Measurements from ENCODE around the gene CCNY. TPM values are rescaled to one million over a fixed set of nuclear protein-coding genes. Genes with fewer than 3 reads are reported as not detected.

The CCNY gene
- total RNA-seq, 1 donor from 2014 or later, result 59.4 TPM

DNA sequence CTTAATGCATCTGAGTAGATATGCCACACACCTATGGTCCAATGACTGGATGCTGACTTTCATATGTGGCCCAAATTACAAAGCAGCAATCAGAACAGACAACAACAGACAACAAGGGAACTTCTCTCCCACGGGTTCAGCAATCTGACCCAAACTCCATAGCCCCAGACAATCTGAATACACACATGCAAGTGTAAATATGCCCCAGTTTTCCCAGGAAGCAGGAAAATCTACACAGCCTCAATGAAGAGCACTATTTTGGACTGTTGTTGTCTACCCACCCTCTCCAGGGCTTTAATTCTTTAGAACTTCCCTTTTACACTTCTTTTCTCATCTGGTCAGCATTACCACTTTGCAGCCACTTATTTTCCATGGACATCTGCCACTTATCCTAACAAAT lies 2.0 kb upstream of the CCNY start:
- Mint-ChIP-seq H3K9me3 (ENCODE audit: low read depth) (no peaks in the 10 kb centered on the region), H3K27ac (peak overlapping the region; percentile 5), H3K27me3 (no peaks in the 10 kb centered on the region), H3K36me3 (ENCODE audit: insufficient read depth) (peaks cover 6% of the 10 kb centered on the region), H3K4me3 (ENCODE audit: low read depth) (peak overlapping the region; percentile 63), H3K4me1 (ENCODE audit: low read depth) (peaks cover 25% of the 10 kb centered on the region)
- DNase-seq (ENCODE audit: low spot score, unreplicated experiment), result no peak
- no peak for TF ChIP-seq CTCF (IDR thresholded peaks at IDR 0.05; ENCODE audit: unreplicated experiment)

DNA sequence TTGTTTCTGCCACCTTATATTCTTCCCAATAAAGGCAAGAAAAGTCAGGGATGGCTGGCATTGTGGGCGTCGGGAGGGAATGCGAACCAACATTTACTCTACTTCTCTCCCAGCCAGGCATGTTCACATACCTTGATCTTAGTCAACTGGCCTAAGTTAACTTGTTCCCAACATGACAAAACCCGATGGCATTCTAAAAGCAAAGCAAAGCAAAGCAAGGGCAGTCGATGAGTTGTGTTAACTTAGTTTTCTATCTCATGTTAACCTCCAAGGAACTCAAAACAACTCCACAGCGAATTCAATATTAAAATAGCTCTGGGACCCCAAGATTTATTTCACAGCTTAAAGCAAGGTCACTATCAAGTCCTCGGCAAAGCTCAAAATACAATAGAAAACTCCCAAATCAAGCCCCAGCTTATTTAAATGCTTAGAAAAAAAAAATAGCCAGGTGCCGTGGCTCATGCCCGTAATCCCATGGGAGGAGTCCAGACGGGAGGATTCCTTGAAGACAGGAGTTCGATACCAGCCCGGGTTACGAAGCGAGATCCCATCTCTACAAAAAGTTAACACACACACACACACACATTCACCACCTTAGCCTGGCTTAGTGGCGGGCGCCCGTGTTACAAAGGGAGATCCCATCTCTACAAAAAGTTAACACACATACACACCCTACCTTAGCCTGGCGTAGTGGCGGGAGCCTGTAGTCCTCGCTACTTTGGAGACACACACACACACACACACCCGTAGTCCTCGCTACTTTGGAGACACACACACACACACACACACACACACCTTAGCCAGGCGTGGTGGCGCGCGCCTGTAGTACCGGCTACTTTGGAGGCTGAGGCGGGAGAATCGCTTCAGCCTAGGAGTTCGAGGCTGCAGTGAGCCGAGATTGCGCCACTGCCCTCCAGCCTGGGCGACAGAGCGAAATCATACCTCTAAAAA lies 901 bp upstream of the CCNY start:
- Mint-ChIP-seq H3K36me3 (ENCODE audit: insufficient read depth) (peaks cover 6% of the 10 kb centered on the region), H3K27ac (peak overlapping the region; percentile 94), H3K4me1 (ENCODE audit: low read depth) (peaks cover 23% of the 10 kb centered on the region), H3K4me3 (ENCODE audit: low read depth) (peak overlapping the region; percentile 90), H3K27me3 (no peaks in the 10 kb centered on the region), H3K9me3 (ENCODE audit: low read depth) (no peaks in the 10 kb centered on the region)
- TF ChIP-seq CTCF (IDR thresholded peaks at IDR 0.05; ENCODE audit: unreplicated experiment), result no peak
- no peak for DNase-seq (ENCODE audit: low spot score, unreplicated experiment)

DNA sequence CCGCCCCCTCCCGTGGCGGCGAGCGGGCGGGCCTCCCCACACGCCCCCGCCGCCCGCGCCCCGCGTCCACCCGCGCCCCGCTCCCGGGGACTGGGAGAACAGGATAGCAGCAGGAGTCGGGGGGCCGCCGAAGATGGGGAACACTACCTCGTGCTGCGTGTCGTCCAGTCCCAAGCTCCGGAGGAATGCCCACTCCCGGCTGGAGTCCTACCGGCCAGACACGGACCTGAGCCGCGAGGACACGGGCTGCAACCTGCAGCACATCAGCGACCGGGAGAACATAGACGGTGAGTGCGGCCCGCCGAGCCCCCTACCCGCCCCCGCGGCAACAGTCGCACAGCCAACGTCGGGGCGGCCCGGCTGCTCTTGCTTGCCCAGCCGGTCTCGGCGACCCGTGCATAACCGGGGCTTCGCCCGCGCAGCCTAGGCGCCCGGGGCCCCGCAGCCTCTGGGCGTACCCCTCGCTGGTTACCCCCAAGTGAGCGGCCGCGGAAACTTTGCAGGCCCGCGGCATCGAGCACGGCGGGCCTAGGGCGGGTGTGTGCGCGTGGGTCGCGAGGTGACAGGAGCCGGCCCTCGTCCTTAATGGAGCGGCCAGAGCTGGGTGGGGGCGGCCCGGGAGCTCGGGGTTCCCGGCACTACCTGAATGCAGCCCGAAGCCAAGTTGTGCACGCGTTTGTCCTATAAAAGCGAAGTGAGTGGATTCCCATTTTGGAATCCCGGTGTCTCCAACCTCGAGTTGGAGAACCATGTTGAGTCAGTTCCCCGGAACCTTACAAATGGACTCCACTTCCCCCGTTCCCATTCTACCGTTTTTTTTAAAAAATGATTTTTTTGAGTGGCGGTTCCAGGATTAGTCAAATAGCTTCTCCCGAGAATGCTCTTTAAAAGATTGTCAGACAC lies 863 bp downstream of the CCNY start:
- H3K27ac Mint-ChIP-seq, result peak overlapping the region; percentile 71
- no peaks in the 10 kb centered on the region for H3K27me3 Mint-ChIP-seq
- peaks cover 6% of the 10 kb centered on the region for H3K36me3 Mint-ChIP-seq (ENCODE audit: insufficient read depth)

GRCh38 chr10:35339942-35340341 lies 3.6 kb downstream of the CCNY start:
- H3K9me3 Mint-ChIP-seq (ENCODE audit: low read depth), result no peaks in the 10 kb centered on the region
- H3K36me3 Mint-ChIP-seq (ENCODE audit: insufficient read depth), result no peaks in the 10 kb centered on the region
- DNase-seq (ENCODE audit: low spot score, unreplicated experiment), result no peak
- H3K27ac Mint-ChIP-seq, result no peak overlapping the region
- no peaks in the 10 kb centered on the region for H3K27me3 Mint-ChIP-seq
- TF ChIP-seq CTCF (IDR thresholded peaks at IDR 0.05; ENCODE audit: unreplicated experiment), result no peak
- peaks cover 23% of the 10 kb centered on the region for H3K4me1 Mint-ChIP-seq (ENCODE audit: low read depth)
- H3K4me3 Mint-ChIP-seq (ENCODE audit: low read depth), result no peak overlapping the region

More for the DNA sequence above, 863 bp downstream of the CCNY start:
- no peaks in the 10 kb centered on the region for H3K9me3 Mint-ChIP-seq (ENCODE audit: low read depth)
- TF ChIP-seq CTCF (IDR thresholded peaks at IDR 0.05; ENCODE audit: unreplicated experiment), result no peak
- peak overlapping the region; percentile 80 for H3K4me3 Mint-ChIP-seq (ENCODE audit: low read depth)
- peak; percentile 50 for DNase-seq (ENCODE audit: low spot score, unreplicated experiment)
- H3K4me1 Mint-ChIP-seq (ENCODE audit: low read depth), result peaks cover 28% of the 10 kb centered on the region

- no peak for TF ChIP-seq CTCF (IDR thresholded peaks at IDR 0.05; ENCODE audit: unreplicated experiment)
- Mint-ChIP-seq H3K36me3 (ENCODE audit: insufficient read depth) (no peaks in the 10 kb centered on the region), H3K4me3 (ENCODE audit: low read depth) (no peak overlapping the region), H3K4me1 (ENCODE audit: low read depth) (peaks cover 16% of the 10 kb centered on the region), H3K27me3 (no peaks in the 10 kb centered on the region), H3K9me3 (ENCODE audit: low read depth) (no peaks in the 10 kb centered on the region), H3K27ac (peak overlapping the region; percentile 34)
- DNase-seq (ENCODE audit: low spot score, unreplicated experiment), result no peak
These were observed 4.7 kb downstream of the CCNY start for GRCh38 chr10:35340975-35341374.
